HepG2 (cell line): ENCODE data around the gene GRID1. TPM values are rescaled to one million over a fixed set of nuclear protein-coding genes. Genes with fewer than 3 reads are reported as not detected.
A peak's percentile ranks its signal among the peaks of the same experiment; 100 is the strongest.

Experiments
- ATAC-seq: fragments of 200-7000 bp; cut with Tn5 transposase; 3 replicates; pipeline ENCODE4 v1.9.1; 2020; ENCODE audit warnings: mild to moderate bottlenecking, moderate library complexity
- BruUV-seq: library from RNA; stranded (reverse); fragments of 400-500 nt; replicated peaks from 2 replicates; lab custom pipeline; 2021; lab: Mats Ljungman, UMichigan
- CTCF ChIA-PET: fragments of 300-600 bp; formaldehyde crosslinking; extraction: SDS; loops from one replicate; lab custom pipeline; 2021; ENCODE audit warnings: low total read pairs, inconsistent platforms, low intra/inter-chr PET ratio; lab: Yijun Ruan, JAX
- POLR2A ChIA-PET: fragments of 350-600 bp; sonication (Branson Sonifier 250); formaldehyde crosslinking; loops from one replicate; lab custom pipeline; 2020; ENCODE audit warnings: antibody characterized with exemption, inconsistent platforms; lab: Yijun Ruan, JAX
- DNase-seq: peaks from one replicate; pipeline ENCODE4 v3.0.0-alpha.2; 2015; ENCODE audit warnings: low spot score
- FAIRE-seq: peaks from 3 replicates; lab custom pipeline; 2011; peaks lifted over from hg19 to GRCh38; lab: Jason Lieb, UNC
- H2AFZ ChIP-seq: one replicate; pipeline ENCODE4 v1.6.1; 2011; ENCODE audit warnings: low read length, inconsistent platforms
- H3K27ac ChIP-seq: fragments of 300-600 bp; 3 replicates; pipeline ENCODE4 v1.8.0; 2011; ENCODE audit warnings: mixed run types, mild to moderate bottlenecking, mixed read lengths, low read length, inconsistent platforms; ENCODE audit not compliant: insufficient read depth; ENCODE audit errors: extremely low read length
- H3K27me3 ChIP-seq, 2 experiments: fragments of 200-600 bp in 1 of 2; 2 replicates in 1 of 2; 3 replicates in 1 of 2; pipeline versions ENCODE4 v1.6.0 to v1.8.0; 2011; ENCODE audit warnings: low read length in 2 of 2, mild to moderate bottlenecking in 2 of 2, moderate library complexity in 2 of 2, inconsistent platforms in 1 of 2; ENCODE audit not compliant: insufficient read depth in 2 of 2, control insufficient read depth in 1 of 2
- H3K36me3 ChIP-seq, 2 experiments: fragments of 200-600 bp in 1 of 2; replicated peaks in 1 of 2; 2 replicates in 1 of 2; 3 replicates in 1 of 2; pipeline versions ENCODE4 v1.5.1 to v1.8.0; 2011; ENCODE audit warnings: low read length in 2 of 2, inconsistent platforms in 1 of 2; ENCODE audit not compliant: insufficient read depth in 2 of 2, control insufficient read depth in 1 of 2
- H3K4me1 ChIP-seq: 2 replicates; pipeline ENCODE4 v1.5.1; 2012; ENCODE audit warnings: low read length, inconsistent platforms; ENCODE audit not compliant: insufficient read depth
- H3K4me2 ChIP-seq: 2 replicates; pipeline ENCODE4 v1.6.0; 2011; ENCODE audit warnings: low read depth, low read length, inconsistent platforms
- H3K4me3 ChIP-seq, 3 experiments: fragments of 200-600 bp in 1 of 3; sonication (generic), shearing (Covaris generic) in 1 of 3; replicated peaks in 1 of 3; 2 replicates each; pipeline ENCODE4 v1.5.1; 2011 to 2016; ENCODE audit warnings: low read length in 3 of 3, inconsistent platforms in 2 of 3, low read depth in 2 of 3, mild to moderate bottlenecking in 2 of 3, control low read depth in 1 of 3, mixed read lengths in 1 of 3; ENCODE audit not compliant: insufficient read depth in 1 of 3
- H3K79me2 ChIP-seq: one replicate; pipeline ENCODE4 v1.6.1; 2011; ENCODE audit warnings: low read length, inconsistent platforms; ENCODE audit not compliant: insufficient read depth
- H3K9ac ChIP-seq: 2 replicates; pipeline ENCODE4 v1.6.0; 2011; ENCODE audit warnings: mild to moderate bottlenecking, low read depth, low read length, inconsistent platforms; ENCODE audit not compliant: insufficient read depth
- H3K9me3 ChIP-seq: 2 replicates; pipeline ENCODE4 v1.5.1; 2012; ENCODE audit warnings: mild to moderate bottlenecking, low read length
- H4K20me1 ChIP-seq: 2 replicates; pipeline ENCODE4 v1.6.0; 2011; ENCODE audit warnings: inconsistent platforms, mild to moderate bottlenecking, low read length, moderate library complexity; ENCODE audit not compliant: insufficient read depth
- CCAR2 ChIP-seq: fragments of 200-400 bp; formaldehyde crosslinking; optimal IDR thresholded peaks from 2 replicates; pipeline ENCODE3; 2018; ENCODE audit warnings: low read depth, mild to moderate bottlenecking, low read length, moderate library complexity
- CHCHD3 ChIP-seq: sonication (generic); formaldehyde crosslinking; IDR thresholded peaks from 2 replicates; pipeline ENCODE4 v1.8.0; 2022; ENCODE audit warnings: mild to moderate bottlenecking, missing genetic modification reagents, moderate library complexity
- DNMT1 ChIP-seq: sonication (generic); formaldehyde crosslinking; IDR thresholded peaks from 2 replicates; pipeline ENCODE4 v1.5.1; 2020; ENCODE audit warnings: mild to moderate bottlenecking, missing genetic modification reagents
- GABPA ChIP-seq, 2 experiments: IDR thresholded peaks; 2 replicates each; pipeline ENCODE4 v1.6.1; 2011 to 2016; ENCODE audit warnings: low read depth in 2 of 2, low read length in 1 of 2, missing biosample characterization in 1 of 2, missing genetic modification characterization in 1 of 2
- IKZF4 ChIP-seq: sonication (generic); formaldehyde crosslinking; IDR thresholded peaks from 2 replicates; pipeline ENCODE4 v1.5.1; 2020; ENCODE audit warnings: borderline replicate concordance, mild to moderate bottlenecking, low read depth, missing genetic modification reagents; ENCODE audit errors: not compliant biosample characterization
- ISX ChIP-seq: sonication (generic); formaldehyde crosslinking; conservative IDR thresholded peaks from 2 replicates; pipeline ENCODE4 v1.5.0; 2020; ENCODE audit warnings: missing genetic modification reagents
- MNT ChIP-seq: fragments of 450-650 bp; IDR thresholded peaks from 2 replicates; pipeline ENCODE4 v1.6.1; 2016
- POLR2AphosphoS2 ChIP-seq: IDR thresholded peaks from 2 replicates; pipeline ENCODE4 v1.6.1; 2011; ENCODE audit warnings: low read depth, low read length, improper control_type of control experiment
- TAF1 ChIP-seq: sonication (generic); formaldehyde crosslinking; IDR thresholded peaks from 2 replicates; pipeline ENCODE4 v1.4.0; 2020; ENCODE audit warnings: missing genetic modification reagents
- TRIM24 ChIP-seq: sonication (generic); formaldehyde crosslinking; IDR thresholded peaks from 2 replicates; pipeline ENCODE4 v1.8.0; 2022; ENCODE audit warnings: mild to moderate bottlenecking, missing genetic modification reagents
- ZNF17 ChIP-seq: sonication (generic); formaldehyde crosslinking; IDR thresholded peaks from 2 replicates; pipeline ENCODE4 v1.5.0; 2020; ENCODE audit warnings: mild to moderate bottlenecking, missing genetic modification reagents
- ZNF510 ChIP-seq: sonication (generic); formaldehyde crosslinking; IDR thresholded peaks from 2 replicates; pipeline ENCODE4 v1.4.0; 2020; ENCODE audit warnings: low read depth, mild to moderate bottlenecking, missing genetic modification reagents
- ZNF557 ChIP-seq: sonication (generic); formaldehyde crosslinking; IDR thresholded peaks from 2 replicates; pipeline ENCODE4 v1.4.0; 2020; ENCODE audit warnings: missing genetic modification reagents
- ZNF558 ChIP-seq: sonication (generic); formaldehyde crosslinking; IDR thresholded peaks from 2 replicates; pipeline ENCODE4 v1.9.0; 2022; ENCODE audit warnings: mild to moderate bottlenecking, missing genetic modification reagents, borderline replicate concordance
- ZNF569 ChIP-seq: sonication (generic); formaldehyde crosslinking; IDR thresholded peaks from 2 replicates; pipeline ENCODE4 v1.5.0; 2020; ENCODE audit warnings: mild to moderate bottlenecking, missing genetic modification reagents, moderate library complexity, borderline replicate concordance
- ZNF644 ChIP-seq: IDR thresholded peaks from 2 replicates; pipeline ENCODE4 v1.6.1; 2016; ENCODE audit warnings: low read depth
- WGBS: methylation state at CpG from one replicate; pipeline ENCODE4 v1.1.6; 2017; ENCODE audit warnings: low lambda C conversion rate; 5-methylcytosine and 5-hydroxymethylcytosine counted together
- in situ Hi-C: cut with HindIII; loops from 2 replicates; pipeline ENCODE4 v1.10.0; 2017; ENCODE audit warnings: low pct_unique_long_range_greater_than_20kb; ENCODE audit not compliant: extremely low pct_ligation_motif_present
- intact Hi-C: fragments of 100-400 bp; cut with micrococcal nuclease; formaldehyde crosslinking; loops from one replicate; pipeline ENCODE4 v1.10.0; 2022; ENCODE audit not compliant: unreplicated experiment
- polyA plus RNA-seq, 8 experiments: library from polyadenylated mRNA; depleted of rRNA in 3 of 8; stranded (reverse) in 7 of 8; unstranded in 1 of 8; fragments of >200 nt; fragmentation: Illumina TruSeq in 4 of 8; extraction: Trizol in 4 of 8; gene quantifications; 2 replicates each; pipeline versions ENCODE4 v1.2.1 to v1.2.3, GENCODE V29; 2011 to 2016; ENCODE audit warnings: low read depth in 4 of 8, missing spikeins in 1 of 8, mixed read lengths in 1 of 8; ENCODE audit not compliant: insufficient read depth in 1 of 8
- total RNA-seq, 5 experiments: library from RNA; depleted of rRNA; stranded (reverse); fragments of >200 nt; fragmentation: Illumina TruSeq; extraction: Trizol; gene quantifications; 2 replicates each; pipeline ENCODE4 v1.2.3, GENCODE V29; 2016; ENCODE audit warnings: low read depth in 1 of 5
- TF ChIP-seq, protein P1 (sequence below): sonication (generic); formaldehyde crosslinking; IDR thresholded peaks from 2 replicates; pipeline ENCODE4 v1.4.0; 2020; ENCODE audit warnings: missing genetic modification reagents; ENCODE audit errors: not compliant biosample characterization

Gene GRID1
- total and polyA plus RNA-seq, 2 of the 13 experiments (the other 11 are each of a cell fraction or from before 2014, with no cell fraction given), result 0.05 TPM; not detected in 1

- no TSS peak for BruUV-seq
- intact Hi-C loops (no loop called here), in situ Hi-C loops (no loop called here)
- DNase-seq, result no peak
- Histone ChIP-seq H3K4me1 (no peaks in the 10 kb centered on the region), H3K9ac (no peak overlapping the region), H2AFZ (no peak overlapping the region), H3K9me3 (no peaks in the 10 kb centered on the region), H3K4me3 (no peak overlapping the region), H4K20me1 (no peaks in the 10 kb centered on the region), H3K36me3 (no peaks in the 10 kb centered on the region), H3K27ac (no peak overlapping the region), H3K79me2 (no peaks in the 10 kb centered on the region), H3K27me3 (0 out of 5 replicates have a peak, but pooled peaks cover 0 to 5% of the 10 kb centered on the region in 2 experiments), H3K4me2 (no peak overlapping the region)
- ChIA-PET POLR2A (no interaction called here), CTCF (no interaction called here)
- TF ChIP-seq MNT, result peak; percentile 95
- no peak for TF ChIP-seq ZNF17 (CRISPR knock-in tag)
- WGBS, result 11% methylated on average over 6 of the region's 6 CpGs
- FAIRE-seq, result no peak
- no peak for ATAC-seq
These were observed 466.5 kb downstream of the GRID1 start for GRCh38 chr10:85900061-85900460.

- H3K4me3 ChIP-seq, result no peak overlapping the region
- in situ Hi-C loops (no loop called here), intact Hi-C loops (no loop called here)
- no peak overlapping the region for H3K9ac ChIP-seq
- peaks cover 11% of the 10 kb centered on the region for H3K4me1 ChIP-seq
- H3K27me3 ChIP-seq, result no peaks in the 10 kb centered on the region
- H3K9me3 ChIP-seq, result no peaks in the 10 kb centered on the region
- FAIRE-seq, result no peak
- ATAC-seq, result no peak
- H3K36me3 ChIP-seq, result no peaks in the 10 kb centered on the region
- no peak for TF ChIP-seq DNMT1
- TF ChIP-seq ZNF569, result no peak
- TF ChIP-seq GABPA (IDR thresholded peaks at IDR 0.05; ENCODE audit: low read depth, low read length), result no peak
- no peak for TF ChIP-seq GABPA (CRISPR knock-in tag; IDR thresholded peaks at IDR 0.05; ENCODE audit: low read depth)
- no peak for TF ChIP-seq CHCHD3
- TF ChIP-seq ZNF510 (CRISPR knock-in tag), result no peak
- no peak for TF ChIP-seq TAF1
- no peak for TF ChIP-seq CCAR2
- TF ChIP-seq POLR2AphosphoS2, result no peak
- no peak for TF ChIP-seq ZNF557
- no peak for TF ChIP-seq ISX
- no peak for TF ChIP-seq ZNF558
- TF ChIP-seq TRIM24 (CRISPR knock-in tag), result no peak
- TF ChIP-seq, protein P1, sequence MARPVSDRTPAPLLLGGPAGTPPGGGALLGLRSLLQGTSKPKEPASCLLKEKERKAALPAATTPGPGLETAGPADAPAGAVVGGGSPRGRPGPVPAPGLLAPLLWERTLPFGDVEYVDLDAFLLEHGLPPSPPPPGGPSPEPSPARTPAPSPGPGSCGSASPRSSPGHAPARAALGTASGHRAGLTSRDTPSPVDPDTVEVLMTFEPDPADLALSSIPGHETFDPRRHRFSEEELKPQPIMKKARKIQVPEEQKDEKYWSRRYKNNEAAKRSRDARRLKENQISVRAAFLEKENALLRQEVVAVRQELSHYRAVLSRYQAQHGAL, result no peak
- no peak for TF ChIP-seq IKZF4
- TF ChIP-seq ZNF644 (CRISPR knock-in tag), result no peak
- H2AFZ ChIP-seq, result no peak overlapping the region
- no TSS peak for BruUV-seq
- no peak for DNase-seq
- H3K79me2 ChIP-seq, result no peaks in the 10 kb centered on the region
- H3K4me2 ChIP-seq, result no peak overlapping the region
- CTCF ChIA-PET, result no interaction called here
- H4K20me1 ChIP-seq, result no peaks in the 10 kb centered on the region
- H3K27ac ChIP-seq, result no peak overlapping the region
- POLR2A ChIA-PET, result no interaction called here
These were observed 475.1 kb downstream of the GRID1 start for GRCh38 chr10:85891472-85891871.
